Stimulated activated CD8-positive, alpha-beta memory T cell treated with anti-CD3 and anti-CD28 coated beads, Interleukin-15, amount 100 ng/mL, for 4 hours (primary cell): Measurements from ENCODE around the gene TIRAP.
"Not testable (repeated sequence)": the region's sequence is repeated elsewhere in the genome, so short reads cannot be mapped to it uniquely, and the experiment has no call there.

Experiments
- DNase-seq, 2 donors: peaks; one replicate each; pipeline ENCODE4 v3.0.0-alpha.2; 2020; ENCODE audit warnings: low read depth in 2 of 2

TIRAP gene

GRCh38 chr11:126282736-126283591 lies at the start of gene TIRAP:
TIRAP (plus strand) TSS chr11:126283093; CDS start chr11:126290895, 7,802 bp downstream.
- DNase-seq, result peak in 1 of 2 donors; percentile 21

- no peak for DNase-seq
These were observed 49.5 kb upstream of the TIRAP start for GRCh38 chr11:126233391-126233790.

GRCh38 chr11:126246636-126247035 lies 36.3 kb upstream of the TIRAP start:
- no peak for DNase-seq

- no peak for DNase-seq
These were observed 29.6 kb upstream of the TIRAP start for GRCh38 chr11:126253265-126253664.

- no peak for DNase-seq
These were observed 28.1 kb upstream of the TIRAP start for GRCh38 chr11:126254819-126255218.

- DNase-seq, result not testable (repeated sequence)
These were observed 27.4 kb upstream of the TIRAP start for GRCh38 chr11:126255507-126255906.

GRCh38 chr11:126256216-126256615 lies 26.7 kb upstream of the TIRAP start:
- no peak for DNase-seq

GRCh38 chr11:126257144-126257543 lies 25.7 kb upstream of the TIRAP start:
- DNase-seq, result no peak

- no peak for DNase-seq
These were observed 25.1 kb upstream of the TIRAP start for GRCh38 chr11:126257764-126258163.

GRCh38 chr11:126262216-126262615 lies 20.7 kb upstream of the TIRAP start:
- no peak for DNase-seq

- DNase-seq, result no peak
These were observed 19.4 kb upstream of the TIRAP start for GRCh38 chr11:126263489-126263888.

GRCh38 chr11:126265811-126266210 lies 17.1 kb upstream of the TIRAP start:
- DNase-seq, result no peak

GRCh38 chr11:126267650-126268049 lies 15.2 kb upstream of the TIRAP start:
- no peak for DNase-seq

- no peak for DNase-seq
These were observed 14.6 kb upstream of the TIRAP start for GRCh38 chr11:126268361-126268707.

- DNase-seq, result peak; percentile 100
These were observed 13.9 kb upstream of the TIRAP start, which contains the start of the genes FOXRED1 and SRPRA for GRCh38 chr11:126268708-126269579. FOXRED1 (plus strand) TSS chr11:126269154; CDS start chr11:126269207, 53 bp downstream. SRPRA (minus strand) TSS chr11:126268895; CDS start chr11:126268804, 91 bp downstream.

GRCh38 chr11:126277322-126277721 lies 5.6 kb upstream of the TIRAP start:
- no peak for DNase-seq

- DNase-seq, result no peak
These were observed 5.1 kb upstream of the TIRAP start for GRCh38 chr11:126277780-126278179.

GRCh38 chr11:126279191-126279590 lies 3.7 kb upstream of the TIRAP start:
- no peak for DNase-seq

- no peak for DNase-seq
These were observed 2.3 kb upstream of the TIRAP start for GRCh38 chr11:126280595-126280994.

GRCh38 chr11:126281245-126281644 lies 1.6 kb upstream of the TIRAP start:
- DNase-seq, result no peak

- DNase-seq, result no peak
These were observed 1.2 kb upstream of the TIRAP start for GRCh38 chr11:126281666-126282175.

GRCh38 chr11:126282361-126282735 lies 545 bp upstream of the TIRAP start:
- DNase-seq, result no peak
